Posterior cingulate gyrus (tissue), 11 donors: ENCODE results near the gene MAMLD1.
"Not testable (repeated sequence)": the region's sequence is repeated elsewhere in the genome, so short reads cannot be mapped to it uniquely, and the experiment has no call there.

Source experiments
- DNase-seq, 10 donors: peaks; one replicate each; pipeline versions ENCODE4 v3.0.0 to v3.0.0-alpha.2; 2020 to 2021; ENCODE audit warnings: mixed read lengths in 3 of 10
- intact Hi-C: fragments of 100-400 bp; cut with DNase I; formaldehyde crosslinking; loops from one replicate; pipeline ENCODE4 v1.15.1; 2023

The MAMLD1 gene, protein sequence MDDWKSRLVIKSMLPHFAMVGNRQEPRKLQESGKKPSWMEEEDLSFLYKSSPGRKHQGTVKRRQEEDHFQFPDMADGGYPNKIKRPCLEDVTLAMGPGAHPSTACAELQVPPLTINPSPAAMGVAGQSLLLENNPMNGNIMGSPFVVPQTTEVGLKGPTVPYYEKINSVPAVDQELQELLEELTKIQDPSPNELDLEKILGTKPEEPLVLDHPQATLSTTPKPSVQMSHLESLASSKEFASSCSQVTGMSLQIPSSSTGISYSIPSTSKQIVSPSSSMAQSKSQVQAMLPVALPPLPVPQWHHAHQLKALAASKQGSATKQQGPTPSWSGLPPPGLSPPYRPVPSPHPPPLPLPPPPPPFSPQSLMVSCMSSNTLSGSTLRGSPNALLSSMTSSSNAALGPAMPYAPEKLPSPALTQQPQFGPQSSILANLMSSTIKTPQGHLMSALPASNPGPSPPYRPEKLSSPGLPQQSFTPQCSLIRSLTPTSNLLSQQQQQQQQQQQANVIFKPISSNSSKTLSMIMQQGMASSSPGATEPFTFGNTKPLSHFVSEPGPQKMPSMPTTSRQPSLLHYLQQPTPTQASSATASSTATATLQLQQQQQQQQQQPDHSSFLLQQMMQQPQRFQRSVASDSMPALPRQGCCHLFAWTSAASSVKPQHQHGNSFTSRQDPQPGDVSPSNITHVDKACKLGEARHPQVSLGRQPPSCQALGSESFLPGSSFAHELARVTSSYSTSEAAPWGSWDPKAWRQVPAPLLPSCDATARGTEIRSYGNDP

DNA sequence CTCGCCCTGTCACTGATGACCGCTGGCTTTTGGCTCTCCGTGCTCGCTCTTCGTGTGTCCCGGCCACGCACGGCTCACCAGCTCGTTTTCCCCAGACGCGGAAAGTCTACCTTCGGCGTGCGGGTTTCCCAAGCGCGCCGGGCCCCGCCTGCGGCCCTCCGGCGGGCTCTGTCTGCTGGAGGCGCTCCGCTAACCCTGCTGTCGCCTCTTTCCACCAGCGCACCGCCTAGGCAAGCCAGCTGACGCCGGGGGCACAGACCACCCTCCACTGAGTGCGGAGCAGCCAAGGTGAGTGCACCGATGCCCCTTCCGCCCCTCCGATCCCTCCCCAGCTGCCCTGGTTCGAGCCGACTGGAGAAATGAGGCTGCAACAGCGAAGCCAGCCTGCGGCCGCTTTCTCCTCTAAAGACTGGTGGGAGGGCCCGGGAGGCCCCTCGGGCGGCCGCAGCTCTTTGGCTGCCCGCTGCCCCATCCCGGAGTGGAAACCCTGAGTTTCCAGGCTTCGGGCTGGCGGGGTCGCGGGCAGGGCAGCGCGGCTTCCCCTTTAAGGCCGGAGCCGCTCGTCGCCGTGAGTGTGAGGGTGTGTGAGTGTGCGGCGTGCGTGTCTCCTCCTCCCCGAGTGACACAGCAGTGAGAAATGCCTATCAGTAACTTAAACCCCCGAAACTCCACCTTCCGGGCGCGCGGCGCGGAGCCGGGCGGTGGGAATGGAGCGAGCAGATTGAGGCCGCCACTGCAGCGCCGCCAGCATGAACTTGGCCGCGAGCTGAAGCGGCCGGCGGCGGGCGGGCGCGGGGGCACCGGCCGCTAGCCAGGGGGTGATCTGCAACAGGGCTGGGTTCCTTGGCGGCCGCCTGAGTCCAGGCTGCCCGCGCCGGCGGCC lies at the start of gene MAMLD1:
Gene MAMLD1, plus strand, starts transcription at position 719 of the 883 bp plus-strand sequence. CDS start 82,200 bp downstream, outside the sequence.
- peak; percentile 32 to 95 (median 64) for DNase-seq
- intact Hi-C loops, result loop anchor here (5.0 to 10.0 kb wide), 3 partner anchors 202 to 401 kb away; partner anchors contain the start of gene MTM1

DNA sequence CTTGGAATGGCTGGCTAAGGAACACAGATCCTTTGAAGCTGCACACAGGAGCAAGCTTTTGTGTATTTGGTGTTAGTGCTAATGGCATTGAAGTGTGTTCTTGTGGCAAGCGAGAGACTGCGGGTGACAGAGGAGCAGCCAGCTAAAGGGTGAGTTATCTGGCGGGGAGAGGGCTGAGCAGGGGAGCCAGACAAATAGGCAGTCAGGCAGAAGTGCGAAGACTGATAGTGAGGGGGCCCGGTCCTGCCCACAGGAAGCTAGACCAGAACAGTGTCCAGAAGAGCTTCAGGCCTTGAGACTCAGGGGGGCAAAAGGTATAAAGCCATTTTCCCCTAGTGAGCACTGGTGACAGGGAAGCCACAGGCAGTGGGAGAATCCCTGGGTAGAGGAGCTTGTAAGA lies 49.6 kb upstream of the MAMLD1 start:
- intact Hi-C loops, result no loop called here
- DNase-seq, result no peak

DNA sequence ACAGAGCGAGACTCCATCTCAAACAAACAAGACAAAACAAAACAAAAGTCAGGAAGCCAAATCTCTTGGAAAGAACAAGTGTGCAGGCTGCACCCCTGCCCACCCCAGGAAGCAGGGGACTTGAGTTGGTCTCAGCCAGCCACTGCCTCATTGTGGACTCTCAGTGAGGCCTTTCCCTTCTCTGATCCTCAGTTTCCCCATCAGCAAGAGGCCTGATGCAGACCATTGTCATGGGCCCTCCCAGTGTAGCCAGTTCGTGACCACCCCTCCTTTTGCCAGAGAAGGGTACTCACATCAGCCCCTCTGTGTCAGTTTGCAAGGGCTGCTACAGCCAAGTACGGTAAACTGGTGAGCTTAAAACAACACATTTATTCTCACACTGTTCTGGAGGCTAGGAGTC lies 48.9 kb upstream of the MAMLD1 start:
- DNase-seq, result no peak
- intact Hi-C loops, result no loop called here

DNA sequence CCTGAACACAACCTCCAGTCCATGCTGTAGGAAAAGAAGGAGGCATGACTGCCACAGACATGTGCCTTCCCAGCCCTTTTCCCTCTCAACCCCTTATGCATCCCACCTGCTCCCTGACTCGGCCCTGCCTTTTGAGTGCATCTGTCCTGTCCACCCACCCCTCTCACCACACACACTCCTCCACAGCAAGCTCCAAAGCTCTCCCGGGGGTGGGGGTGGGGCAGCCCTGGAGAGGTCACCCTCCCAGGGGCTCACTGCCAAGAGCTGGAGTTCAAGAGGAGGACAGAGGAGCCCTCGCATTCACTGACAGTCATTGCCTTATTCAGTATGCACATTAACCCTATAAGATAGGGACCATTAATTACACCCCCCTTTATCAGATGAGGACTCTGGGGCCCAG lies 46.6 kb upstream of the MAMLD1 start:
- DNase-seq, result no peak
- intact Hi-C loops, result no loop called here

DNA sequence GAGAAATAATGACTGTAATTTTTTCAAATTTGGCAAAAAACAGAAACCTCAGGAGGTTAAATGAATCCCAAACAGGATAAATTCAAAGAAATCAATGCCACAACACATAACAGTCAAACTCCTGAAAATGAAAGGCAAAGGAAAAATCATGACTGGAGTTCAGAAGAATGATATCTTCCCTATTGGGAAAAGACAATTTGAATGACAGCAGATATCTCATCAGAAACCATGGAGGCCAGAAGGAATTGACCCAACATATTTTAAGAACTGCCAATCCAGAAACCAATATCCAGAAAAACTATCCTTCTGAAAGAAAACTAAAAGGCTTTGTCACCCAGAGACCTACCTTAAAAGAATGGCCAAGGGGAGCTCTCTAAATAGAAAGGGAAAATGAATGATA lies 40.1 kb upstream of the MAMLD1 start:
- no peak for DNase-seq
- intact Hi-C loops, result no loop called here

DNA sequence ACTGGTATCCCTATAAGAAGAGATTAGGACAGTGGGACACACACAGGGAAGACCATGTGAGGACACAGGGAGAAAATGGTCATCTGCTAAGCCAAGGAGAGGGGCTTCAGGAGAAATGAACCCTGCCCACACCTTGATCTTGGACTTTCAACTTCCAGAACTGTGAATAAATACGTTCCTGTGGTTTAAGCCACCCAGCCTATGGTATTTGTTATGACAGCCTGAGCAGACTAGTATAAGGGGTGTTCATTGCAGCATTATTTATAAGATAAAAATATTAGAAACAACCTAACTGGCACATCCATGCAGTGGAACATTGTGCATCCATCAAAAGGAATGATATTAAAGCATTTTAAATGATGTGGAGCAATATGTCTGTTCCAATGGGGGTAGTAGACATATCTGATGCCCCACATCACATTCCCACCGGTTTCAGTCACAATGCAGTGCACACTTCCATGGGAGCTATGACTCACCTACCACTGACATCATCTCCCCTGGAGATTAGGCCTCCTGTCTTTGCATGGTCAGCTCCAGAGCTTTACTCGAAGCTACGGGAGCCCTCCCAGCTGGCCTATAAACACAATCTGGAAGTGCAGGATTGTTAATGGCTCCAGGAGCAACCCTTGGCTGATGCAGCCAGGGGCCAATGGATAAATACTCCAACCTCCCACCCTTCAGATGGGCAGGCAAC lies 38.9 kb upstream of the MAMLD1 start:
- intact Hi-C loops, result no loop called here
- no peak for DNase-seq

DNA sequence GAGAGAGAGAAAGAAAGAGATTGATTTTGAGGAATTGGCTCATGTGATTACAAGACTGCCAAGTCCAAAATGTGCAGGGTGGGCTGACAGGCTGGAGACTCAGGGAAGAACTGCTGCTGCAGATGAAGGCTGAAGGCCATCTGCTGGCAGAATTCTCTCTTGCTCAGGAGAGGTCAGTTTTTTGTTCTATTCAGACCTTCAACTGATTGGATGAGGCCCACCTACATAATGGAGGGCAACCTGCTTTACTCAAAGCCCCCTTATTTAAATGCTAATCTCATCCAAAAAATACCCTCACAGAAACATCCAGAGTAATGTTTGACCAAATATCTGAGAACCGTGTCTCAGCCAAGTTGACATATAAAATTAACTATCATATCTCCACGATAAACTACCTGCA lies 38.2 kb upstream of the MAMLD1 start:
- intact Hi-C loops, result no loop called here
- no peak for DNase-seq

DNA sequence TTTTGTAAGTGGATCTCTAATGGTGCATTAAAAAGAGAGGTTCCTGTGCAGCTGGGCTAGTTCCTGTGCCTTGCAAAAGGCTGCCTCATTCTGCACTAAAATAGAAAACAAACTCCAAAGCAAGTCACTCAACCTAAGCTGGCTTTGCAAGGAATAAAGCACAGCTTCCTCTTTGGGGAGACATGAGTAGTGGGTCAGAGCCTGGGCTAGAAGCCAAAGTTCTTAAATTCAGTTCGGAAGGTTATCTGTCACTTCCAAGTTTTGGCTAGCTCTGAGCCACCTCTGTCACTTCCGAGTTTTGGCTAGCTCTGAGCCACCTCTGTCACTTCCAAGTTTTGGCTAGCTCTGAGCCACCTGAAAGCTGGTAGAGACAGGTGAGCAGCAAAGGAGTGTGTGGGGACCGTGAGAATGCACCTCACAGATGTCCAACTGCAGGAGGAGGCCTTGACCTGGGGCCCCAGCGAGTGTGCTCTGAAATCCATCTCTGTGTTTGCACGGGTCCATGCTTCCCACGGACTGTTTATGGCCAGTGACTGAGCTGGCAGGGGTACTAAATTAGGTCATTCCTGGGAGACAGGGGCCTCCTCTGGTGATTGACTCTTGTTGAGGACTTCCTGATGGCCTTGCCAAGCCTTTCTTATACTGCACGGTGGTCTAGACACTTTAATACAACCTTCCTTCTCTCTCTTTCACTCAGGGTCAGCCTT lies 36.4 kb upstream of the MAMLD1 start:
- intact Hi-C loops, result no loop called here
- DNase-seq, result no peak

DNA sequence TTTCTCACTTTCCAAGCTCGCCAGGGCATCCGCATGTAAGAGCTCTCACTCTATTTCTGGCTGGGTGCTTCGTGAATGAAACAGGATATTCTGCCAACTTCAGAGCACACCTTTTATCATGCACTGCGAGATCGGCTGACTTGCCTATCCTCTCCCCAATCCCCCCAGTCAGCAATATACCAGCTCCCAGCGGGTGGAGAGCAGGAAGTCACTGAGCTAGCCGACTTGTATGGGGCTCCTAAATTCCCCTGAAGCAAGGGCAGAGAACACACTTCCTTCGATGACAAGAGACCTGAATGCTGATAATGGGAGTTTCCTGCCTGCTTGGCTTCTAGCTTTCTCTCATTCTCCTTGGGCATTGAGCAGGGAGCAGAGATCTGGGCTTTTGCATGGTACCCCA lies 33.8 kb upstream of the MAMLD1 start:
- intact Hi-C loops, result no loop called here
- DNase-seq, result no peak

DNA sequence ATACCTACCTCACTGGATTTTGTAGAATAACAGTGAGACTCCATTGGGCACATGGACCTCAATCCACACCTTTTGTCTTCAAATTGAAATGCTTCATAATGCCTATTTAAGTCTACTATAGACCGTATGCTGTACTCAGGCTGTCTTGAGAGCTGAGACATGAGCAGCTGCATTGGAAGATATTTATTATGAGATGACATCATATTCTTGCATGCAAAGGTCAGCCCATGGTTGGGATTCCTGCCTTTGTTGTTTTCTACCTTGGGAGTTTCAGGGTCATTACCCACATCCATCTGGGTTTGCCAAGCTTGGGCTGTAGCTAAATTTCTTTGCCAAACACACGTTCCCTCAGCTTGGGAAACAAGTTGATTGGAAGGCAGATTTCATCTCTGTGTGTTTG lies 33.2 kb upstream of the MAMLD1 start:
- no peak for DNase-seq
- intact Hi-C loops, result no loop called here

DNA sequence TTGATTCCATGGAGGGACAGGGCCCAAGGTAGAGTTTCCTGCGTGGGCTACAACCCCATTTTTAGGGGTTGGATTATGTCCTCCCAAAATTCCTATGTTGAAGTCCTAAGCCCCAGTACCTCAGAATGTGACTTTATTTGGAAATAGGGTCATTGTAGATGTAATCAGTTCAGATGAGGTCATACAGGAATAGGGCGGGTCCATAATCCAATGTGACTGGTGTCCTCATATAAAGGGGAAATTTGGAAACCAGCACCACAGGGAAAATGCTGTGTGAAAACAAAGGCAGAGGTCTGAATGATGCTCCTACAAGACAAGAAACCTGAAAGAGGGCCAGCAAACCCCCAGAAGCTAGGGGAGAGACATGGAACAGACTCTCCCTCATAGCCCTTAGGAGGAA lies 31.1 kb upstream of the MAMLD1 start:
- intact Hi-C loops, result no loop called here
- no peak for DNase-seq

DNA sequence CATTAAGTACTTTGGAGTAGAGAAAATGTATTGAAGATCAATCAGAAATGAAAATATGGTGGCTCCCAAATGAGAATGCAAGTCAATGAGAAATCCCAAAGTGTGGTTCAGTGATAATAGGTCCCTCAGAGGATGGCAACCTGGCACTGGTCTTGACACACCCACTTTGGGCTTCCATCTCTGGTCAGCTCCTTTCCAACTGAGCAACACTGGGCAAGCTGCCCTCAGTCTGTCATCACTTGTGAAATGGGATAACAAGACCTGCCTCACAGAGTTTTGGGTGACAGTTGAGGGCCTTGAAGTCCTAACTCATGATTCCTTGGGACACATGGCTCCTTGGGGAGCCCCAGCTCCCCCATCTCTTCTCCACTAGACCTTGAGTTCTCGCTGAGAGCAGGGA lies 29.0 kb upstream of the MAMLD1 start:
- intact Hi-C loops, result no loop called here
- DNase-seq, result no peak

DNA sequence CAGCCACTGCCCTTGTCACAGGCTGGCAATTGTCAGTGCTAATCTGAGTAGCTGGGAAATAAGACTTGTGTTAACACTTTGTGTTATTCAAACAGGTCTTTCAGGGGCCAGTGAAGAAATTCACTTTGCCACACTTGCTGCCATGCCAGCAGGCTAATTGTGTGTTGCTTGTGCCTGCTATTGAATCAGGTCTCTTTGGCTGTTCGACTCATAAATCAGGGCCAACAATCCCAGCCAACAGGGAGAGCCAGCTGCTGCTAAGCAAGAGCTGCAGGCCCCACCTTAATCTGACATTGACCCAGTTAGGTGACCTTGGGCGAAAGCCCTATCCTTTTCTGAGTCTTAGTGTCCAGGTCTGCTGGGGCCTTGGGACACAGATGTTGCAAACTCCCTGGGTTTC lies 28.1 kb upstream of the MAMLD1 start:
- intact Hi-C loops, result no loop called here
- DNase-seq, result no peak

DNA sequence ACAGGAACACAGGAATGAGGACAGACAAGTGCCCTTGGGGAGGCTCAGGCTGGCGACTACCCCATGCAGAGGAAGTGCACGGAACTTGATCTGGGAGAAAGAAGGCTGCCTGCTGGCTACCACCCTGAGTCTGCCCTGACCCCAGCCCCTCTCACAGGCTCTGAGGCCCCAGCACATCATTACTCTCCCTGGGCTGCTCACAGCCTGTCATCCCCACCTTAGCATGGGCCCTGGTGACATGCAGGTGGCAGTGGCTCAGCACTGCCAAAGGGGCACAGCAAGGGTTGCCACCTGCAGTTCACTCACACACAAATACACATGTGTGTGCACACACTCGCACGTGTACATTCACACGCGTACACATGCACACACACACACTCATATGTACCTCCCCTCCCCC lies 26.1 kb upstream of the MAMLD1 start:
- no peak for DNase-seq
- intact Hi-C loops, result no loop called here

DNA sequence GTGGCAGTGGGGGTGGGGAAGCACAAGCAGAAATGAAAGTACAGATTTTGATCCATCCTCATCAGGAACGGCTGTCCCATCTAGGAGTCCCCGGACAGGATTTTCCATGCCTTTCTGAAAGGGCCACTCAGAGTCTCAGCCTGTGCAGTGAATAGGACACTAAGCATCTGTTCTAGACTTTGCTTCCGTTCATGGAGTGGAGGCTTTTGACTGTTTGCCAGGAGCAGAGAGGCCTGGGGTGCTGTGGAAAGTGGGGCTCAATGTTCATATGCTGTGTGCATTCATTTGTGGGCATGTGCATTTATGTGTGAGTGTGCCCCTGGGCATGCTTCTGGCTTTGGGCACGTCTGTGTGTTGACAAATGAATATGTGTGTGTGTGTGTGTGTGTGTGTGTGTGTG lies 25.6 kb upstream of the MAMLD1 start:
- intact Hi-C loops, result no loop called here
- DNase-seq, result no peak

DNA sequence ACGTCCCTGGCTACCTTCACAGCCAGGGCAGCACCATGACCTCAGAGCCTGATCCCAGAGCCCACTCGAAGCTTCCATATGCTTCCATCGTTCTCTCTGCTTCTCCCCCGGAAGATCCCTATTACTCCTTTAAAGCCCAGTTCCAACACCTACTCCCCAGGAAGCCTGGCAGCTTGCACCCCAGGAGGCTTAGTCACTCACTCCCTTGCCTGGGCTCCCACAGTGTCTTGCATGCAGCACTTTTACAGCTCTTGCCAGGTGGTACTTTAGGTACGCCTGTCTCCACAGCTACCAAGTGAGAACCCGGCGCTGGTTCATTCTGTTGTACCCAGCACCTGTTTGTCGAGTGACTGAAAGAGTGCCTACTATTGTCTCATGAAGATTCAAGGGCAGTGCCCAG lies 24.5 kb upstream of the MAMLD1 start:
- DNase-seq, result peak in 3 of 10 donors; percentile 29 to 54 (median 34)
- intact Hi-C loops, result no loop called here

DNA sequence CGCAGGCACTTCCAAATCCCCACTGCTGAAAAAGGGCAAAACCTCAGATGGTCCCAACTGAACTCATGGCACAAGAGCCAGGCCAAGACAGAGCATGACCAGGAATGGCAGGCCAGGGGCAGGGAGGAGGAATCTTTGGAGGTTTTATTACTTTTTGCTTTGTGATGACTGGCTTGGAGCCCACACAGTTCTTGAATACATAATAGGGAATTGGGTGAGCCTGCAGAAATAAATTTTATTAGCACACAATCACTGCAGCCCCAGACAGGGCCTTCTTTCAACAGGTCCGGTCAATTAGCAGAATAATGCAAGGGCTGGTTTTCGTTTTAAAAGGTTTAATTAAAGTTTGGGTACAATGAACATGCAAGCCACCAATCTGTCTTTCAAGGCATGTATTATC lies 23.4 kb upstream of the MAMLD1 start:
- no peak for DNase-seq
- intact Hi-C loops, result no loop called here

DNA sequence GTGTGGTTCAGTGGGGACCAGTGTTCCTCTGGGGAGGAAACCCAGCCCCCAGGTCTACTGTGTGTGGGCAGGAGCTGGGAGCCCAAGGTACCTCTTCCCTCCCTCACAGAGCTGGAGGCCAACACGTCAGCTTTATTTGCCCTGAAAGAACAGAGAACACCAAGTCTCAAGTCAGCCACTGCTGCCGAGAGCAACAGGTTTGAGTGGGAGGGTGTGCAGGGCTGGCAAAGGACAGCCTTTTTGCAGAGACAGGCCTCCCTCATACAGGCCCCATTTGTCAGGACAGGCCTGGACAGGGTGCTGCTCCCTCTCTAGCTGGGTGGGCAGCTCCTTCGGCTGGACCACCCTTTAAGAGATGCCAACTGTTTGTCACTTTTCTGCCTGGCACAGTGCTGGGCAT lies 22.8 kb upstream of the MAMLD1 start:
- DNase-seq, intact Hi-C loops: not testable (repeated sequence)

DNA sequence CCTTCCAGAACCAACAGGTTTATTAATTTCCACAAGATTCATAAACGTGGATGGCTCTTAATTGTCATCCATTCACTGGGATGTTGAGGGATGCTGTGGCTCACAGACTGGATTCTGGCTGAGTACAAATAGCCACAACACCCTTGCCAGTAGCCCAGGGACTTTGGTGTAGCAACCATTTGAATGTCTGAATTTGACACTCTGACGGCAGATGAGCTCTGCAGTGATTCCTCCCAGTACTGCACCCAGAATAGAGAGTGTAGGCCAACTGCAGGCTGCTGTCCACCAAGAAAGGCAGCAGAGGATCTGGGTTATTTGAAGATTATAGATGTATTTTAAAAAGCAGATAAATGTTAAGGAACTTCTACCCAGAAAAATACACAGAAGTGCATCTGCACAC lies 15.6 kb upstream of the MAMLD1 start:
- intact Hi-C loops, result no loop called here
- no peak for DNase-seq

DNA sequence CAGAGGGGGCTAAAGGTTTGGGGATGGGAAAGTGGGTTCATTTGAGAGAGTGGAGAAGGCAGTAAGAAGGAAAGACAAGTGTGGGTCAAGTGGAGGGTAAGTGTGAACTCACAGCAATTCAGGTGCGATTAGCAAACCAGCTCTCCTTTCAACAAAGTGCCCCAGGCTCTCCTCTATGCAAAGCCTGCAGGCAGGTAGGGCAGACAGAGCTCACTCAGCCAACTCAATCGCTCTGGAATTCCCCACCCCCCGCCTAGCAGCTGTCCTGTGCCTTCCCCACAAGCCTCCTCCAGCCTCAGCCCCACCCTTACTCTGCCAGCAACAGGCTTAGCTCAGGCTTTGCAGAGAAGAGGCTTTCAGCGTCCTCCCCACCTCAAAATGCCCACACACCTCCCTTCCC lies 14.8 kb upstream of the MAMLD1 start:
- peak in 1 of 10 donors; percentile 39 for DNase-seq
- intact Hi-C loops, result no loop called here
